GM12878 (cell line): Measurements from ENCODE around the gene GMPR2.

Experiments
- FOXM1 ChIP-seq: IDR thresholded peaks from 2 replicates; pipeline ENCODE4 v1.6.1; 2012; ENCODE audit warnings: low read depth, mild to moderate bottlenecking, inconsistent platforms, low read length, moderate library complexity
- JUNB ChIP-seq: IDR thresholded peaks from 2 replicates; pipeline ENCODE4 v1.6.1; 2016; ENCODE audit warnings: antibody characterized with exemption, mild to moderate bottlenecking
- MXI1 ChIP-seq: fragments of 150-350 bp; IDR thresholded peaks from 2 replicates; pipeline ENCODE4 v1.6.1; 2011; ENCODE audit warnings: low read depth, mild to moderate bottlenecking, inconsistent platforms, low read length, improper control_type of control experiment
- NRF1 ChIP-seq: conservative IDR thresholded peaks from 2 replicates; pipeline ENCODE4 v1.6.1; 2011; ENCODE audit warnings: mild to moderate bottlenecking, low read depth, low read length, improper control_type of control experiment
- POLR2AphosphoS5 ChIP-seq: IDR thresholded peaks from 2 replicates; pipeline ENCODE4 v1.6.1; 2011; ENCODE audit warnings: mild to moderate bottlenecking, low read length, inconsistent platforms
- TF ChIP-seq, protein P1 (sequence below), 3 experiments: IDR thresholded peaks in 2 of 3; conservative IDR thresholded peaks in 1 of 3; 2 replicates each; pipeline ENCODE4 v1.5.1; 2011; ENCODE audit warnings: low read depth in 3 of 3, low read length in 3 of 3, mild to moderate bottlenecking in 3 of 3, control low read depth in 2 of 3, moderate library complexity in 2 of 3, inconsistent platforms in 1 of 3, mixed read lengths in 1 of 3; ENCODE audit not compliant: control insufficient read depth in 2 of 3, insufficient read depth in 1 of 3; ENCODE audit errors: extremely low read depth in 1 of 3
- TF ChIP-seq, protein P2 (sequence below): fragments of 450-650 bp; IDR thresholded peaks from 2 replicates; pipeline ENCODE4 v1.6.1; 2016; ENCODE audit warnings: mild to moderate bottlenecking
- TF ChIP-seq, protein P3 (sequence below): fragments of 450-650 bp; IDR thresholded peaks from 2 replicates; pipeline ENCODE4 v1.6.1; 2017; ENCODE audit warnings: mild to moderate bottlenecking
- TF ChIP-seq, protein P4 (sequence below): fragments of 150-350 bp; IDR thresholded peaks from 2 replicates; pipeline ENCODE4 v1.6.1; 2016; ENCODE audit warnings: low read depth, low read length
- TF ChIP-seq, protein P5 (sequence below): IDR thresholded peaks from 2 replicates; pipeline ENCODE4 v1.6.1; 2012; ENCODE audit warnings: low read depth, low read length, improper control_type of control experiment
- TF ChIP-seq, protein P6 (sequence below): IDR thresholded peaks from 2 replicates; pipeline ENCODE4 v1.6.1; 2011; ENCODE audit warnings: mild to moderate bottlenecking, low read depth, low read length, moderate library complexity; ENCODE audit not compliant: insufficient replicate concordance

DNA sequence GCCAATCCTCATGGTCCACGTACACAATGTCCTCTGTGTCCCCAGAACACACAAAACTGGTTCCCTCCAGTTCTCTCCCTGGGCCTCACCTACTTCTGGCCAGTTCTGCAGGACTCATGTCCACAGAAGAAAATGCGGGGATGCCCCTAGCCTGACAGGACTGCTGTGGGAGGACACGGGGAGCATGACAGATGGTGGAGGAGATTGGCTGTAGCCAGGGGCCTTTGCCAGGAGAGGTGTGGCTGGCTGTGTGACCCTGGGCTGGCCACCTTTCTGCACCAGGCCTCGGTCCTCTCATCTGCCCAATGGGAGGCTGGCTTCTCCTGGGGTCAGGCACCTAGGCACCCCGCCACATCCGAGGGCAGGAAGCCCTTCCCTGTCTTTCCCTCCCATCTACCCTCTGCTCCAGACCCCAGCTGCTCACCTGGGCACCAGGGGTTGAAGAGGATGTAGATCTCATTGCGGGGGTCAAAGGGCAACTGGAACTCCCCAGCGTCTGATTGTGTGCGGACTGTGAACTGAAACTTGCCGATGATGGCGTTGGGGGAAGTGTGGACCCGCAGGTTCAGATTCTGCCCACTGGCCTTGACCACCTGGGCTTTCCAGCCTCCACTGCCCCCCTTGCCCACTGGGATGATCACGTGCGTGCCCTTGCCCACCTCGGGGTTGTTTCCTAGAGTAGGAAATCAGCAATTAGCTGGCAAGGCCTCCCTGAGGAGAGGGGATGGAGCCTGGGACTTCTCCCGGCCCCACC lies 27.5 kb downstream of the GMPR2 start:
- TF ChIP-seq, protein P1, sequence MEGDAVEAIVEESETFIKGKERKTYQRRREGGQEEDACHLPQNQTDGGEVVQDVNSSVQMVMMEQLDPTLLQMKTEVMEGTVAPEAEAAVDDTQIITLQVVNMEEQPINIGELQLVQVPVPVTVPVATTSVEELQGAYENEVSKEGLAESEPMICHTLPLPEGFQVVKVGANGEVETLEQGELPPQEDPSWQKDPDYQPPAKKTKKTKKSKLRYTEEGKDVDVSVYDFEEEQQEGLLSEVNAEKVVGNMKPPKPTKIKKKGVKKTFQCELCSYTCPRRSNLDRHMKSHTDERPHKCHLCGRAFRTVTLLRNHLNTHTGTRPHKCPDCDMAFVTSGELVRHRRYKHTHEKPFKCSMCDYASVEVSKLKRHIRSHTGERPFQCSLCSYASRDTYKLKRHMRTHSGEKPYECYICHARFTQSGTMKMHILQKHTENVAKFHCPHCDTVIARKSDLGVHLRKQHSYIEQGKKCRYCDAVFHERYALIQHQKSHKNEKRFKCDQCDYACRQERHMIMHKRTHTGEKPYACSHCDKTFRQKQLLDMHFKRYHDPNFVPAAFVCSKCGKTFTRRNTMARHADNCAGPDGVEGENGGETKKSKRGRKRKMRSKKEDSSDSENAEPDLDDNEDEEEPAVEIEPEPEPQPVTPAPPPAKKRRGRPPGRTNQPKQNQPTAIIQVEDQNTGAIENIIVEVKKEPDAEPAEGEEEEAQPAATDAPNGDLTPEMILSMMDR (IDR thresholded peaks at IDR 0.05 in 2 of 3, conservative IDR thresholded peaks at IDR 0.05 in 1 of 3; ENCODE audit: control insufficient read depth in 2 of 3, extremely low read depth in 1 of 3, insufficient read depth in 1 of 3, low read depth in 3 of 3, low read length in 3 of 3), result no peak
- TF ChIP-seq NRF1, result no peak
- TF ChIP-seq, protein P2, sequence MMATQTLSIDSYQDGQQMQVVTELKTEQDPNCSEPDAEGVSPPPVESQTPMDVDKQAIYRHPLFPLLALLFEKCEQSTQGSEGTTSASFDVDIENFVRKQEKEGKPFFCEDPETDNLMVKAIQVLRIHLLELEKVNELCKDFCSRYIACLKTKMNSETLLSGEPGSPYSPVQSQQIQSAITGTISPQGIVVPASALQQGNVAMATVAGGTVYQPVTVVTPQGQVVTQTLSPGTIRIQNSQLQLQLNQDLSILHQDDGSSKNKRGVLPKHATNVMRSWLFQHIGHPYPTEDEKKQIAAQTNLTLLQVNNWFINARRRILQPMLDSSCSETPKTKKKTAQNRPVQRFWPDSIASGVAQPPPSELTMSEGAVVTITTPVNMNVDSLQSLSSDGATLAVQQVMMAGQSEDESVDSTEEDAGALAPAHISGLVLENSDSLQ, result no peak
- TF ChIP-seq FOXM1, result no peak
- TF ChIP-seq JUNB, result no peak
- no peak for TF ChIP-seq MXI1
- TF ChIP-seq, protein P3, sequence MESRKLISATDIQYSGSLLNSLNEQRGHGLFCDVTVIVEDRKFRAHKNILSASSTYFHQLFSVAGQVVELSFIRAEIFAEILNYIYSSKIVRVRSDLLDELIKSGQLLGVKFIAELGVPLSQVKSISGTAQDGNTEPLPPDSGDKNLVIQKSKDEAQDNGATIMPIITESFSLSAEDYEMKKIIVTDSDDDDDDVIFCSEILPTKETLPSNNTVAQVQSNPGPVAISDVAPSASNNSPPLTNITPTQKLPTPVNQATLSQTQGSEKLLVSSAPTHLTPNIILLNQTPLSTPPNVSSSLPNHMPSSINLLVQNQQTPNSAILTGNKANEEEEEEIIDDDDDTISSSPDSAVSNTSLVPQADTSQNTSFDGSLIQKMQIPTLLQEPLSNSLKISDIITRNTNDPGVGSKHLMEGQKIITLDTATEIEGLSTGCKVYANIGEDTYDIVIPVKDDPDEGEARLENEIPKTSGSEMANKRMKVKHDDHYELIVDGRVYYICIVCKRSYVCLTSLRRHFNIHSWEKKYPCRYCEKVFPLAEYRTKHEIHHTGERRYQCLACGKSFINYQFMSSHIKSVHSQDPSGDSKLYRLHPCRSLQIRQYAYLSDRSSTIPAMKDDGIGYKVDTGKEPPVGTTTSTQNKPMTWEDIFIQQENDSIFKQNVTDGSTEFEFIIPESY, result no peak
- TF ChIP-seq, protein P4, sequence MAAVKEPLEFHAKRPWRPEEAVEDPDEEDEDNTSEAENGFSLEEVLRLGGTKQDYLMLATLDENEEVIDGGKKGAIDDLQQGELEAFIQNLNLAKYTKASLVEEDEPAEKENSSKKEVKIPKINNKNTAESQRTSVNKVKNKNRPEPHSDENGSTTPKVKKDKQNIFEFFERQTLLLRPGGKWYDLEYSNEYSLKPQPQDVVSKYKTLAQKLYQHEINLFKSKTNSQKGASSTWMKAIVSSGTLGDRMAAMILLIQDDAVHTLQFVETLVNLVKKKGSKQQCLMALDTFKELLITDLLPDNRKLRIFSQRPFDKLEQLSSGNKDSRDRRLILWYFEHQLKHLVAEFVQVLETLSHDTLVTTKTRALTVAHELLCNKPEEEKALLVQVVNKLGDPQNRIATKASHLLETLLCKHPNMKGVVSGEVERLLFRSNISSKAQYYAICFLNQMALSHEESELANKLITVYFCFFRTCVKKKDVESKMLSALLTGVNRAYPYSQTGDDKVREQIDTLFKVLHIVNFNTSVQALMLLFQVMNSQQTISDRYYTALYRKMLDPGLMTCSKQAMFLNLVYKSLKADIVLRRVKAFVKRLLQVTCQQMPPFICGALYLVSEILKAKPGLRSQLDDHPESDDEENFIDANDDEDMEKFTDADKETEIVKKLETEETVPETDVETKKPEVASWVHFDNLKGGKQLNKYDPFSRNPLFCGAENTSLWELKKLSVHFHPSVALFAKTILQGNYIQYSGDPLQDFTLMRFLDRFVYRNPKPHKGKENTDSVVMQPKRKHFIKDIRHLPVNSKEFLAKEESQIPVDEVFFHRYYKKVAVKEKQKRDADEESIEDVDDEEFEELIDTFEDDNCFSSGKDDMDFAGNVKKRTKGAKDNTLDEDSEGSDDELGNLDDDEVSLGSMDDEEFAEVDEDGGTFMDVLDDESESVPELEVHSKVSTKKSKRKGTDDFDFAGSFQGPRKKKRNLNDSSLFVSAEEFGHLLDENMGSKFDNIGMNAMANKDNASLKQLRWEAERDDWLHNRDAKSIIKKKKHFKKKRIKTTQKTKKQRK, result no peak
- TF ChIP-seq, protein P5, sequence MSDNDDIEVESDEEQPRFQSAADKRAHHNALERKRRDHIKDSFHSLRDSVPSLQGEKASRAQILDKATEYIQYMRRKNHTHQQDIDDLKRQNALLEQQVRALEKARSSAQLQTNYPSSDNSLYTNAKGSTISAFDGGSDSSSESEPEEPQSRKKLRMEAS, result no peak
- TF ChIP-seq, protein P6, sequence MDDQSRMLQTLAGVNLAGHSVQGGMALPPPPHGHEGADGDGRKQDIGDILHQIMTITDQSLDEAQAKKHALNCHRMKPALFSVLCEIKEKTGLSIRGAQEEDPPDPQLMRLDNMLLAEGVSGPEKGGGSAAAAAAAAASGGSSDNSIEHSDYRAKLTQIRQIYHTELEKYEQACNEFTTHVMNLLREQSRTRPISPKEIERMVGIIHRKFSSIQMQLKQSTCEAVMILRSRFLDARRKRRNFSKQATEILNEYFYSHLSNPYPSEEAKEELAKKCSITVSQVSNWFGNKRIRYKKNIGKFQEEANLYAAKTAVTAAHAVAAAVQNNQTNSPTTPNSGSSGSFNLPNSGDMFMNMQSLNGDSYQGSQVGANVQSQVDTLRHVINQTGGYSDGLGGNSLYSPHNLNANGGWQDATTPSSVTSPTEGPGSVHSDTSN, result no peak
- TF ChIP-seq POLR2AphosphoS5, result no peak
